SK-N-SH (cell line): ENCODE measurements around the gene UPF2. TPM values are rescaled to one million over a fixed set of nuclear protein-coding genes. Genes with fewer than 3 reads are reported as not detected.

Experiments used
- CTCF ChIA-PET: fragments of 300-600, 350-600 bp; formaldehyde crosslinking; extraction: SDS; loops from one replicate; lab custom pipeline; 2021; lab: Yijun Ruan, JAX
- POLR2A ChIA-PET: fragments of 350-600 bp; sonication (Branson Sonifier 250); formaldehyde crosslinking; extraction: SDS; loops from one replicate; lab custom pipeline; 2020; ENCODE audit warnings: antibody characterized with exemption, inconsistent platforms; lab: Yijun Ruan, JAX
- DNase-seq: peaks from one replicate; pipeline ENCODE4 v3.0.0; 2012
- H2AFZ ChIP-seq: fragments of 200-600 bp; sonication (generic); 2 replicates; pipeline ENCODE4 v1.8.1; 2016; ENCODE audit warnings: antibody characterized with exemption, mild to moderate bottlenecking, low read depth
- H3F3A ChIP-seq: fragments of 200-600 bp; sonication (generic); replicated peaks from 2 replicates; pipeline ENCODE3; 2016; ENCODE audit warnings: antibody characterized with exemption, mild to moderate bottlenecking; ENCODE audit not compliant: insufficient read depth
- H3K27ac ChIP-seq, 2 experiments: fragments of 200-500 bp in 1 of 2; fragments of 200-600 bp in 1 of 2; sonication (Bioruptor generic) in 1 of 2; sonication (generic), shearing (Covaris generic) in 1 of 2; 2 replicates each; pipeline versions ENCODE4 v1.5.1 to v1.6.1; 2014 to 2016; ENCODE audit warnings: low read depth in 2 of 2, inconsistent platforms in 1 of 2, low read length in 1 of 2, mild to moderate bottlenecking in 1 of 2, mixed read lengths in 1 of 2
- H3K27me3 ChIP-seq: fragments of 200-600 bp; sonication (generic), shearing (Covaris generic); 2 replicates; pipeline ENCODE4 v1.6.1; 2016; ENCODE audit warnings: mixed run types; ENCODE audit not compliant: insufficient read depth
- H3K36me3 ChIP-seq, 2 experiments: fragments of 200-500 bp in 1 of 2; fragments of 200-600 bp in 1 of 2; sonication (Bioruptor generic) in 1 of 2; sonication (generic) in 1 of 2; replicated peaks in 1 of 2; 2 replicates each; pipeline versions ENCODE3 to v1.5.1; 2014 to 2016; ENCODE audit warnings: low read length in 1 of 2, mild to moderate bottlenecking in 1 of 2; ENCODE audit not compliant: insufficient read depth in 2 of 2, control insufficient read depth in 1 of 2
- H3K4me1 ChIP-seq, 2 experiments: fragments of 200-500 bp in 1 of 2; fragments of 200-600 bp in 1 of 2; sonication (Bioruptor generic) in 1 of 2; sonication (generic), shearing (Covaris generic) in 1 of 2; 2 replicates each; pipeline versions ENCODE4 v1.5.1 to v1.6.1; 2014 to 2016; ENCODE audit warnings: low read depth in 1 of 2, low read length in 1 of 2, mixed run types in 1 of 2; ENCODE audit not compliant: insufficient read depth in 2 of 2, control insufficient read depth in 1 of 2
- H3K4me2 ChIP-seq: fragments of 200-600 bp; sonication (generic), shearing (Covaris generic); 2 replicates; pipeline ENCODE4 v1.6.1; 2017; ENCODE audit warnings: mixed run types
- H3K4me3 ChIP-seq, 2 experiments: fragments of 200-500 bp in 1 of 2; fragments of 200-600 bp in 1 of 2; sonication (Bioruptor generic) in 1 of 2; sonication (generic), shearing (Covaris generic) in 1 of 2; 2 replicates each; pipeline versions ENCODE4 v1.5.1 to v1.8.1; 2014 to 2016; ENCODE audit warnings: low read depth in 2 of 2, inconsistent platforms in 1 of 2, low read length in 1 of 2, mild to moderate bottlenecking in 1 of 2, mixed read lengths in 1 of 2, moderate library complexity in 1 of 2
- H3K79me2 ChIP-seq: fragments of 200-600 bp; sonication (generic); 2 replicates; pipeline ENCODE4 v1.8.1; 2017; ENCODE audit warnings: mild to moderate bottlenecking; ENCODE audit not compliant: insufficient read depth
- H3K9ac ChIP-seq: fragments of 200-600 bp; sonication (generic); 2 replicates; pipeline ENCODE4 v1.6.1; 2017; ENCODE audit warnings: mixed run types
- H3K9me2 ChIP-seq: fragments of 200-600 bp; sonication (generic); 2 replicates; pipeline ENCODE4 v1.6.1; 2017; ENCODE audit warnings: mixed run types
- H3K9me3 ChIP-seq: fragments of 200-600 bp; sonication (generic); 2 replicates; pipeline ENCODE4 v1.6.1; 2017; ENCODE audit warnings: mixed run types, mild to moderate bottlenecking, moderate library complexity
- H4K20me1 ChIP-seq: fragments of 200-600 bp; sonication (generic); 2 replicates; pipeline ENCODE4 v1.6.1; 2017; ENCODE audit warnings: mild to moderate bottlenecking, mixed run types; ENCODE audit not compliant: insufficient read depth
- CHD2 ChIP-seq: fragments of 150-350 bp; IDR thresholded peaks from 2 replicates; pipeline ENCODE4 v1.6.1; 2018; ENCODE audit warnings: low read length; ENCODE audit not compliant: partially characterized antibody
- ELF1 ChIP-seq: IDR thresholded peaks from 2 replicates; pipeline ENCODE4 v1.4.0; 2012
- EP300 ChIP-seq, 2 experiments: IDR thresholded peaks; 2 replicates each; pipeline versions ENCODE4 v1.4.0 to v1.6.1; 2012; ENCODE audit warnings: borderline replicate concordance in 1 of 2, low read depth in 1 of 2, low read length in 1 of 2
- EZH2phosphoT487 ChIP-seq: fragments of 200-600 bp; sonication (generic); IDR thresholded peaks from 2 replicates; pipeline ENCODE4 v1.6.1; 2017; ENCODE audit warnings: low read depth, mixed run types, mild to moderate bottlenecking, antibody characterized with exemption, moderate library complexity, borderline replicate concordance
- FOXM1 ChIP-seq: IDR thresholded peaks from 2 replicates; pipeline ENCODE4 v1.4.0; 2012; ENCODE audit warnings: low read depth, mild to moderate bottlenecking
- GABPA ChIP-seq: IDR thresholded peaks from 2 replicates; pipeline ENCODE4 v1.4.0; 2012; ENCODE audit warnings: low read depth, mild to moderate bottlenecking
- GATA2 ChIP-seq: sonication (generic); formaldehyde crosslinking; IDR thresholded peaks from 2 replicates; pipeline ENCODE4 v1.5.0; 2020; ENCODE audit warnings: mild to moderate bottlenecking, missing genetic modification reagents
- JUND ChIP-seq: IDR thresholded peaks from 2 replicates; pipeline ENCODE4 v1.4.0; 2012
- MXI1 ChIP-seq: IDR thresholded peaks from 2 replicates; pipeline ENCODE4 v1.6.1; 2012; ENCODE audit warnings: mild to moderate bottlenecking, low read depth, low read length, improper control_type of control experiment
- NRF1 ChIP-seq: IDR thresholded peaks from 2 replicates; pipeline ENCODE4 v1.6.1; 2012; ENCODE audit warnings: low read depth, mild to moderate bottlenecking, low read length
- RAD21 ChIP-seq: IDR thresholded peaks from 2 replicates; pipeline ENCODE4 v1.6.1; 2012; ENCODE audit warnings: mild to moderate bottlenecking, low read length
- RXRA ChIP-seq: IDR thresholded peaks from 2 replicates; pipeline ENCODE4 v1.4.0; 2012; ENCODE audit warnings: low read depth, mild to moderate bottlenecking, borderline replicate concordance
- SMC3 ChIP-seq: IDR thresholded peaks from 2 replicates; pipeline ENCODE4 v1.6.1; 2012; ENCODE audit warnings: low read depth, low read length, improper control_type of control experiment
- TCF12 ChIP-seq: IDR thresholded peaks from 2 replicates; pipeline ENCODE4 v1.4.0; 2012
- WGBS: methylation state at CpG from one replicate; pipeline ENCODE4 v1.1.6; 2017; ENCODE audit warnings: low lambda C conversion rate; 5-methylcytosine and 5-hydroxymethylcytosine counted together
- polyA plus RNA-seq, 3 experiments: library from polyadenylated mRNA; depleted of rRNA; stranded (reverse); fragments of >200 nt; gene quantifications; 2 replicates each; pipeline ENCODE4 v1.2.3, GENCODE V29; 2012
- TF ChIP-seq, protein P1 (sequence below): fragments of 150-350 bp; IDR thresholded peaks from 2 replicates; pipeline ENCODE4 v1.6.1; 2016; ENCODE audit warnings: mild to moderate bottlenecking, low read depth, low read length
- TF ChIP-seq, protein P2 (sequence below): IDR thresholded peaks from 2 replicates; pipeline ENCODE4 v1.4.0; 2012; ENCODE audit warnings: low read depth, borderline replicate concordance
- TF ChIP-seq, protein P3 (sequence below): fragments of 200-600 bp; sonication (generic); IDR thresholded peaks from 2 replicates; pipeline ENCODE4 v1.6.1; 2017; ENCODE audit warnings: antibody characterized with exemption, mild to moderate bottlenecking, moderate library complexity
- TF ChIP-seq, protein P4 (sequence below): IDR thresholded peaks from 2 replicates; pipeline ENCODE4 v1.4.0; 2012; ENCODE audit warnings: low read depth, borderline replicate concordance

Gene UPF2
- polyA plus RNA-seq, 1 of the 3 experiments (the other 2 are of a cell fraction): 4.7 TPM

DNA sequence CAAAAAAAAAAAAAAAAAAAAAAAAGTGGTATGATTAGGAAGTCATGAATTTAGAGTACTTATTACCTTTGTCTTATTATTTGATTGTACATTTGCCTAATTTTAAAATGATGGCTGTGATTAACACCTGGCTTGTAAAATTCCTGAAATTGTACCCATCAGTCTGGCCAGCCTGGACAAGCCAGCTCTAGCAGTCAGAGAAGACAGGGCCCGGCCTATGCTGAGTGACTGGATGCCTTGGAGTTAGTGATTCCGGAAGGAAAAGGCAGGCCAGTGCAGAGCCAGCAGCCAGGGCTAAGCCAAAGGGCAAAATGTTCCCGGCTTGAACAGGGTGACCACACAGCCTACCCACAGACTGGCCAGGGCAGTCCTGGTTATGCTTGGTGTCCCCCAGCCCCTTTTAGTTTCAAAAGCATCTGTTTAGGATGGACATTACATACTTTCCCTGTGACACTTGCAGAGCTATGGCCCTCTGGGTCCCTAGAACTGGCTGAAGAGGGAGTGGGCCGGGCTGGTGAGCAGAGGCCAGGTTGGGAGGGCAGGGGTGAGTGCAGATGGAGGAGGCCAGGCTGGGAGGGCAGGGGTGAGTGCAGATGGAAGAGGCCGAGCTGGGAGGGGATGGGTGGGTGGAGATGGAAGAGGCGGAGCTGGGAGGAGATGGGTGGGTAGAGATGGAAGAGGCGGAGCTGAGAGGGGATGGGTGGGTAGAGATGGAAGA lies 157.7 kb downstream of the UPF2 start:
- Histone ChIP-seq H3K4me1 (no peaks in the 10 kb centered on the region), H2AFZ (no peak overlapping the region), H3K9me2 (no peaks in the 10 kb centered on the region), H4K20me1 (no peaks in the 10 kb centered on the region), H3K27me3 (no peaks in the 10 kb centered on the region), H3K9ac (no peak overlapping the region), H3K36me3 (no peaks in the 10 kb centered on the region), H3K27ac (no peak overlapping the region), H3K9me3 (no peaks in the 10 kb centered on the region), H3F3A (no peaks in the 10 kb centered on the region), H3K4me2 (no peak overlapping the region), H3K4me3 (no peak overlapping the region), H3K79me2 (no peaks in the 10 kb centered on the region)
- POLR2A ChIA-PET: no interaction called here
- no peak for DNase-seq
- TF ChIP-seq, protein P1, sequence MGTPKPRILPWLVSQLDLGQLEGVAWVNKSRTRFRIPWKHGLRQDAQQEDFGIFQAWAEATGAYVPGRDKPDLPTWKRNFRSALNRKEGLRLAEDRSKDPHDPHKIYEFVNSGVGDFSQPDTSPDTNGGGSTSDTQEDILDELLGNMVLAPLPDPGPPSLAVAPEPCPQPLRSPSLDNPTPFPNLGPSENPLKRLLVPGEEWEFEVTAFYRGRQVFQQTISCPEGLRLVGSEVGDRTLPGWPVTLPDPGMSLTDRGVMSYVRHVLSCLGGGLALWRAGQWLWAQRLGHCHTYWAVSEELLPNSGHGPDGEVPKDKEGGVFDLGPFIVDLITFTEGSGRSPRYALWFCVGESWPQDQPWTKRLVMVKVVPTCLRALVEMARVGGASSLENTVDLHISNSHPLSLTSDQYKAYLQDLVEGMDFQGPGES: no peak
- no peak for TF ChIP-seq NRF1
- TF ChIP-seq SMC3: no peak
- TF ChIP-seq, protein P2, sequence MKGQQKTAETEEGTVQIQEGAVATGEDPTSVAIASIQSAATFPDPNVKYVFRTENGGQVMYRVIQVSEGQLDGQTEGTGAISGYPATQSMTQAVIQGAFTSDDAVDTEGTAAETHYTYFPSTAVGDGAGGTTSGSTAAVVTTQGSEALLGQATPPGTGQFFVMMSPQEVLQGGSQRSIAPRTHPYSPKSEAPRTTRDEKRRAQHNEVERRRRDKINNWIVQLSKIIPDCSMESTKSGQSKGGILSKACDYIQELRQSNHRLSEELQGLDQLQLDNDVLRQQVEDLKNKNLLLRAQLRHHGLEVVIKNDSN: no peak
- TF ChIP-seq, protein P3, sequence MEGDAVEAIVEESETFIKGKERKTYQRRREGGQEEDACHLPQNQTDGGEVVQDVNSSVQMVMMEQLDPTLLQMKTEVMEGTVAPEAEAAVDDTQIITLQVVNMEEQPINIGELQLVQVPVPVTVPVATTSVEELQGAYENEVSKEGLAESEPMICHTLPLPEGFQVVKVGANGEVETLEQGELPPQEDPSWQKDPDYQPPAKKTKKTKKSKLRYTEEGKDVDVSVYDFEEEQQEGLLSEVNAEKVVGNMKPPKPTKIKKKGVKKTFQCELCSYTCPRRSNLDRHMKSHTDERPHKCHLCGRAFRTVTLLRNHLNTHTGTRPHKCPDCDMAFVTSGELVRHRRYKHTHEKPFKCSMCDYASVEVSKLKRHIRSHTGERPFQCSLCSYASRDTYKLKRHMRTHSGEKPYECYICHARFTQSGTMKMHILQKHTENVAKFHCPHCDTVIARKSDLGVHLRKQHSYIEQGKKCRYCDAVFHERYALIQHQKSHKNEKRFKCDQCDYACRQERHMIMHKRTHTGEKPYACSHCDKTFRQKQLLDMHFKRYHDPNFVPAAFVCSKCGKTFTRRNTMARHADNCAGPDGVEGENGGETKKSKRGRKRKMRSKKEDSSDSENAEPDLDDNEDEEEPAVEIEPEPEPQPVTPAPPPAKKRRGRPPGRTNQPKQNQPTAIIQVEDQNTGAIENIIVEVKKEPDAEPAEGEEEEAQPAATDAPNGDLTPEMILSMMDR: no peak
- TF ChIP-seq, protein P4, sequence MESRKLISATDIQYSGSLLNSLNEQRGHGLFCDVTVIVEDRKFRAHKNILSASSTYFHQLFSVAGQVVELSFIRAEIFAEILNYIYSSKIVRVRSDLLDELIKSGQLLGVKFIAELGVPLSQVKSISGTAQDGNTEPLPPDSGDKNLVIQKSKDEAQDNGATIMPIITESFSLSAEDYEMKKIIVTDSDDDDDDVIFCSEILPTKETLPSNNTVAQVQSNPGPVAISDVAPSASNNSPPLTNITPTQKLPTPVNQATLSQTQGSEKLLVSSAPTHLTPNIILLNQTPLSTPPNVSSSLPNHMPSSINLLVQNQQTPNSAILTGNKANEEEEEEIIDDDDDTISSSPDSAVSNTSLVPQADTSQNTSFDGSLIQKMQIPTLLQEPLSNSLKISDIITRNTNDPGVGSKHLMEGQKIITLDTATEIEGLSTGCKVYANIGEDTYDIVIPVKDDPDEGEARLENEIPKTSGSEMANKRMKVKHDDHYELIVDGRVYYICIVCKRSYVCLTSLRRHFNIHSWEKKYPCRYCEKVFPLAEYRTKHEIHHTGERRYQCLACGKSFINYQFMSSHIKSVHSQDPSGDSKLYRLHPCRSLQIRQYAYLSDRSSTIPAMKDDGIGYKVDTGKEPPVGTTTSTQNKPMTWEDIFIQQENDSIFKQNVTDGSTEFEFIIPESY: no peak
- TF ChIP-seq ELF1: no peak
- 66% methylated on average over 7 of the region's 7 CpGs for WGBS
- CTCF ChIA-PET: interaction anchor here (1.1 kb wide), 1 partner anchor 29 kb away, joined by 3 read pairs; no protein-coding TSS in a partner anchor

DNA sequence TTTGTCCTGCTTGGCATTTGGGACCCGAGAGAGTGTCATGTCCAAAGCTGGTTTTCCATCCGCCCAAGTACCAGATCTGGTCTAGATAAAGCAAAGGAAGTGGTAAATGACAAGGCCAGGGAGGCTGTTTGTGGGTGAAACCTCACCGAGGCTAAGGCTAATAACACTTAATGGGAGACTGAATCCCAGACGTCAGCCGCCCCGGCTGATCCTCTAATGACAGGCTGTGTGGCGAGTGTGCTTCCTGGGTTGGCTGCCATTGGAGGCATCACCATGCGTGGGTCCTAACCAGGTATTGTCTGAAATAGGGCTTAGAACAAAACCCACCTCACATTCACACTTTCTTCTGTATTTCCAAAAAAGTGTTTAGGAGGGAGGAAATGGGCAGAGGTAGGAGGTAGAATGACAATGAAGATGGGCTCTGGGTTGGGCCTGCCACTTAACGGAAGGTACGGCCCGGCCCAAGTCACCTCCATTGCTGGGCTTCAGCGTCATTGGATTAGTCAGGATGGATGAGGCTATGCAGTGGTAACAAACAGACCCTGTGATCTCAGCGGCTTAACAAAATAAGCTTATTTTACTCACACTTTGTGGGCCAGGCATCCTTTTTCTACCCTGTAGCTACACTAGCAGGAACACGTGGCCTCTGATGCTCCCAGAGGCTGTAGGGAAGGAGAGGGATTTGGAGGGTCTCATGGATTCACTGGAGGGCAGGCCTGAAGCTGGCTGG lies 159.8 kb downstream of the UPF2 start:
- Histone ChIP-seq H3K27me3 (no peaks in the 10 kb centered on the region), H3K9me2 (no peaks in the 10 kb centered on the region), H3F3A (no peaks in the 10 kb centered on the region), H3K4me1 (no peaks in the 10 kb centered on the region), H3K4me3 (no peak overlapping the region), H3K4me2 (no peak overlapping the region), H3K9me3 (no peaks in the 10 kb centered on the region), H4K20me1 (no peaks in the 10 kb centered on the region), H3K36me3 (no peaks in the 10 kb centered on the region), H3K79me2 (no peaks in the 10 kb centered on the region), H2AFZ (no peak overlapping the region), H3K9ac (no peak overlapping the region), H3K27ac (no peak overlapping the region)
- ChIA-PET POLR2A (no interaction called here), CTCF (interaction anchor here (1.3 to 1.4 kb wide), 2 partner anchors 101 to 125 kb away, joined by 3 to 5 read pairs; no protein-coding TSS in a partner anchor)
- DNase-seq: no peak
- WGBS: 88% methylated on average over 13 of the region's 14 CpGs
- TF ChIP-seq EP300 (IDR thresholded peaks at IDR 0.05; ENCODE audit: borderline replicate concordance in 1 of 2, low read depth in 1 of 2, low read length in 1 of 2) (no peak), MXI1 (no peak), EZH2phosphoT487 (no peak), ELF1 (no peak), RXRA (no peak), CHD2 (no peak), JUND (no peak), TCF12 (no peak), GABPA (no peak), GATA2 (CRISPR knock-in tag) (no peak), RAD21 (no peak), FOXM1 (no peak)
- TF ChIP-seq, protein P3: no peak
